B cell (primary cell): ENCODE measurements around the gene DSG2. TPM values are rescaled to one million over a fixed set of nuclear protein-coding genes. Genes with fewer than 3 reads are reported as not detected.

ENCODE experiments used
- ATAC-seq: fragments of 200-7000 bp; cut with Tn5 transposase; one replicate; pipeline ENCODE4 v1.10.0; 2021; ENCODE audit warnings: low read depth, mild to moderate bottlenecking, moderate number of reproducible peaks, moderate library complexity
- CTCF ChIA-PET: fragments of 350-600 bp; sonication (Branson Sonifier 250); formaldehyde crosslinking; loops from one replicate; lab custom pipeline; 2021; ENCODE audit warnings: antibody characterized with exemption, inconsistent platforms; lab: Charles Lee
- POLR2A ChIA-PET: fragments of 350-600 bp; sonication (Branson Sonifier 250); formaldehyde crosslinking; loops from one replicate; lab custom pipeline; 2021; ENCODE audit warnings: antibody characterized with exemption; lab: Charles Lee
- DNase-seq: peaks from one replicate; pipeline ENCODE4 v3.0.0; 2013
- H2AFZ ChIP-seq: 2 replicates; pipeline ENCODE4 v1.6.1; 2012; ENCODE audit warnings: mild to moderate bottlenecking, low read depth, low read length; ENCODE audit not compliant: insufficient read depth, poor library complexity, severe bottlenecking
- H3K27ac ChIP-seq, 2 donors: 1 replicate in 1 of 2; 2 replicates in 1 of 2; pipeline ENCODE4 v1.5.1; 2012 to 2013; ENCODE audit warnings: low read length in 2 of 2, mild to moderate bottlenecking in 2 of 2, moderate library complexity in 1 of 2
- H3K27me3 ChIP-seq, 4 experiments: fragments of 200-600 bp in 1 of 4; sonication (generic) in 1 of 4; replicated peaks in 1 of 4; 1 replicate in 2 of 4; 2 replicates in 2 of 4; pipeline versions ENCODE4 v1.6.1 to v1.7.0; 2013 to 2016; ENCODE audit warnings: low read length in 3 of 4, mild to moderate bottlenecking in 2 of 4, mixed read lengths in 1 of 4, moderate library complexity in 1 of 4; ENCODE audit not compliant: insufficient read depth in 4 of 4, control insufficient read depth in 3 of 4; ENCODE audit errors: control extremely low read depth in 1 of 4
- H3K36me3 ChIP-seq, 2 experiments: replicated peaks in 1 of 2; 1 replicate in 1 of 2; 2 replicates in 1 of 2; pipeline versions ENCODE4 v1.6.1 to v1.7.1; 2013; ENCODE audit warnings: low read length in 1 of 2; ENCODE audit not compliant: insufficient read depth in 2 of 2, control insufficient read depth in 1 of 2; ENCODE audit errors: control extremely low read depth in 1 of 2, extremely low read depth in 1 of 2
- H3K4me1 ChIP-seq, 2 donors: fragments of 200-600 bp in 1 of 2; sonication (generic) in 1 of 2; 1 replicate in 1 of 2; 2 replicates in 1 of 2; pipeline versions ENCODE4 v1.5.1 to v1.6.1; 2013 to 2017; ENCODE audit warnings: low read length in 2 of 2; ENCODE audit not compliant: control insufficient read depth in 2 of 2, insufficient read depth in 2 of 2
- H3K4me2 ChIP-seq: replicated peaks from 2 replicates; pipeline ENCODE3; 2012; ENCODE audit warnings: mild to moderate bottlenecking, low read depth, low read length; ENCODE audit not compliant: poor library complexity, severe bottlenecking
- H3K4me3 ChIP-seq, 5 experiments: fragments of 200-600 bp in 1 of 5; sonication (generic) in 1 of 5; 1 replicate in 3 of 5; 2 replicates in 2 of 5; pipeline versions ENCODE4 v1.5.1 to v1.7.0; 2011 to 2016; ENCODE audit warnings: low read length in 4 of 5, mild to moderate bottlenecking in 4 of 5, low read depth in 2 of 5, control low read depth in 1 of 5, moderate library complexity in 1 of 5; ENCODE audit not compliant: insufficient read depth in 1 of 5; ENCODE audit errors: control extremely low read depth in 1 of 5, extremely low read depth in 1 of 5
- H3K79me2 ChIP-seq: fragments of 200-600 bp; sonication (generic); one replicate; pipeline ENCODE4 v1.6.0; 2016; ENCODE audit warnings: low read length; ENCODE audit not compliant: control insufficient read depth, insufficient read depth
- H3K9ac ChIP-seq: fragments of 200-600 bp; sonication (generic); 2 replicates; pipeline ENCODE4 v1.6.1; 2017; ENCODE audit warnings: mild to moderate bottlenecking, low read length, moderate library complexity
- H3K9me3 ChIP-seq, 3 donors: one replicate each; pipeline versions ENCODE4 v1.6.1 to v1.7.1; 2013; ENCODE audit warnings: low read length in 2 of 3; ENCODE audit not compliant: control insufficient read depth in 2 of 3, insufficient read depth in 1 of 3; ENCODE audit errors: control extremely low read depth in 1 of 3
- H4K20me1 ChIP-seq: 2 replicates; pipeline ENCODE4 v1.6.0; 2012; ENCODE audit warnings: mild to moderate bottlenecking, low read length; ENCODE audit not compliant: insufficient read depth, control insufficient read depth, poor library complexity, severe bottlenecking
- H3K27ac Mint-ChIP-seq: one replicate; pipeline ENCODE4 v1.8.0; 2021; ENCODE audit warnings: mixed read lengths
- H3K27me3 Mint-ChIP-seq: one replicate; pipeline ENCODE4 v1.8.0; 2021; ENCODE audit warnings: mixed read lengths
- H3K4me1 Mint-ChIP-seq: one replicate; pipeline ENCODE4 v1.8.0; 2021; ENCODE audit warnings: mixed read lengths
- H3K4me3 Mint-ChIP-seq: one replicate; pipeline ENCODE4 v1.8.0; 2021; ENCODE audit warnings: mixed read lengths
- H3K9me3 Mint-ChIP-seq: one replicate; pipeline ENCODE4 v1.8.0; 2022; ENCODE audit warnings: mixed read lengths; ENCODE audit not compliant: insufficient read depth
- EZH2 ChIP-seq: IDR thresholded peaks from 2 replicates; pipeline ENCODE4 v1.6.1; 2012; ENCODE audit warnings: borderline replicate concordance, low read depth, mild to moderate bottlenecking, moderate library complexity, low read length; ENCODE audit not compliant: insufficient read depth, poor library complexity, severe bottlenecking
- WGBS: methylation state at CpG from one replicate; pipeline ENCODE4 v1.1.5; 2013; ENCODE audit warnings: missing lambda C conversion rate; ENCODE audit not compliant: insufficient coverage; 5-methylcytosine and 5-hydroxymethylcytosine counted together
- intact Hi-C: fragments of 100-400 bp; cut with micrococcal nuclease; formaldehyde crosslinking; loops from one replicate; pipeline ENCODE4 v1.10.0; 2022
- polyA plus RNA-seq: library from polyadenylated mRNA; depleted of rRNA; stranded (reverse); fragments of >200 nt; gene quantifications from 2 replicates; pipeline ENCODE4 v1.2.3, GENCODE V29; 2012
- total RNA-seq, 2 donors: library from RNA; stranded (reverse); fragments of 120-200 nt in 1 of 2; gene quantifications; 1 replicate in 1 of 2; 2 replicates in 1 of 2; pipeline versions ENCODE4 v1.2.3 to v1.2.4, GENCODE V29; 2013 to 2022
- TF ChIP-seq, protein P1 (sequence below): fragments of 200-600 bp; IDR thresholded peaks from one replicate; pipeline ENCODE4 v1.8.0; 2022; ENCODE audit warnings: antibody characterized with exemption, mild to moderate bottlenecking

The DSG2 gene
- total and polyA plus RNA-seq, 2 donors (not counting 1 experiment from before 2014, with no cell fraction given) = not detected

DNA sequence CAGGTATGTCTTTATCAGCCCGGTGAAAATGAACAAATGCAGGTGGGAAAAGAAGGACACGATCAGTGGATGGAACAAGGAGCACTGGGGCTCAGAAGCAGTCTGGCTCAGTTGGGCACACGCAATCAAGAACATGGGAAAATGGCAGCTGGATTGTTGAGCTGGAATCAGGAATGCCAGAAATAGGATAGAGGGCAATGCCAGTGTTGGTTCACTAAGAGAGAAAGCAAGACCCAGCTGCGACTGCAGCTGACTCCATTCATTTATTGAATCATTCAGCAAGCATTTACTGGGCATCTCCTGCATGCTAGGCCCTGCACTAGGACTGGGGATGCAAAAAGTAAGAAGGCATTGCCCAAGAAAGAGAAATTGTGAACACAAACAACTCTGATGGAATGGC is 80.1 kb downstream of the DSG2 start:
- intact Hi-C loops = no loop called here
- Histone ChIP-seq H4K20me1 (no peaks in the 10 kb centered on the region), H3K4me3 (no peak overlapping the region), H3K27me3 (no peaks in the 10 kb centered on the region), H3K4me2 (no peak overlapping the region), H2AFZ (no peak overlapping the region), H3K4me1 (no peaks in the 10 kb centered on the region), H3K79me2 (no peaks in the 10 kb centered on the region), H3K9ac (no peak overlapping the region), H3K9me3 (no peaks in the 10 kb centered on the region), H3K27ac (no peak overlapping the region), H3K36me3 (no peaks in the 10 kb centered on the region)
- ChIA-PET CTCF (no interaction called here), POLR2A (no interaction called here)
- WGBS = 98% methylated on average over 4 of the region's 4 CpGs
- ATAC-seq (no peak), DNase-seq (no peak)
- no peaks in the 10 kb centered on the region for H3K4me1 Mint-ChIP-seq
- no peak for TF ChIP-seq EZH2
- TF ChIP-seq, protein P1, sequence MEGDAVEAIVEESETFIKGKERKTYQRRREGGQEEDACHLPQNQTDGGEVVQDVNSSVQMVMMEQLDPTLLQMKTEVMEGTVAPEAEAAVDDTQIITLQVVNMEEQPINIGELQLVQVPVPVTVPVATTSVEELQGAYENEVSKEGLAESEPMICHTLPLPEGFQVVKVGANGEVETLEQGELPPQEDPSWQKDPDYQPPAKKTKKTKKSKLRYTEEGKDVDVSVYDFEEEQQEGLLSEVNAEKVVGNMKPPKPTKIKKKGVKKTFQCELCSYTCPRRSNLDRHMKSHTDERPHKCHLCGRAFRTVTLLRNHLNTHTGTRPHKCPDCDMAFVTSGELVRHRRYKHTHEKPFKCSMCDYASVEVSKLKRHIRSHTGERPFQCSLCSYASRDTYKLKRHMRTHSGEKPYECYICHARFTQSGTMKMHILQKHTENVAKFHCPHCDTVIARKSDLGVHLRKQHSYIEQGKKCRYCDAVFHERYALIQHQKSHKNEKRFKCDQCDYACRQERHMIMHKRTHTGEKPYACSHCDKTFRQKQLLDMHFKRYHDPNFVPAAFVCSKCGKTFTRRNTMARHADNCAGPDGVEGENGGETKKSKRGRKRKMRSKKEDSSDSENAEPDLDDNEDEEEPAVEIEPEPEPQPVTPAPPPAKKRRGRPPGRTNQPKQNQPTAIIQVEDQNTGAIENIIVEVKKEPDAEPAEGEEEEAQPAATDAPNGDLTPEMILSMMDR = no peak
- H3K27me3 Mint-ChIP-seq = no peaks in the 10 kb centered on the region
- H3K4me3 Mint-ChIP-seq = no peak overlapping the region
- H3K9me3 Mint-ChIP-seq = no peaks in the 10 kb centered on the region
- H3K27ac Mint-ChIP-seq = no peak overlapping the region

DNA sequence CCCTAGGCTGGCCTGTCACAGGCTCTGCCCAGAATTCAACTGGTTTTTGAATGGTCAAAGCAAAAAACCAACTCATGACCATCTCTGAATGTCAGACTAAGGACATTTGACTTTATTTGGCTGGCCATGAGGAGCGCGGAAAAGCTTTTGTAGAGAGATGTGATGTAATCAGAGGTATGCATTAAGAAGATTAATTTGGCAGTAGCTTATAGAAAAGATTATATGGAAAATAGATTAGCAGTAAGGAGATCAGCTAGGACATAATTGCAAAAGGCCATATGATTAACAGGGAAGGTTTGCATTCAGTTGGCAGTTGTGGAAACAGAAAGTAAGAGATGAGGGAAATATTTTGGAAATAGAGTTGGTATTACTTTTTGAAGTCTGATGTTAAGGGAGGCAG is 81.4 kb downstream of the DSG2 start:
- ATAC-seq (no peak), DNase-seq (no peak)
- TF ChIP-seq, protein P1 = no peak
- TF ChIP-seq EZH2 = no peak
- intact Hi-C loops = no loop called here
- no peak overlapping the region for H3K4me2 ChIP-seq
- no peak overlapping the region for H2AFZ ChIP-seq
- H3K27me3 ChIP-seq = no peaks in the 10 kb centered on the region
- no peaks in the 10 kb centered on the region for H4K20me1 ChIP-seq
- no peaks in the 10 kb centered on the region for H3K9me3 ChIP-seq
- Mint-ChIP-seq H3K4me1 (no peaks in the 10 kb centered on the region), H3K4me3 (no peak overlapping the region), H3K27ac (no peak overlapping the region), H3K27me3 (no peaks in the 10 kb centered on the region), H3K9me3 (no peaks in the 10 kb centered on the region)
- H3K36me3 ChIP-seq = no peaks in the 10 kb centered on the region
- ChIA-PET POLR2A (no interaction called here), CTCF (interaction anchor here (1.1 kb wide), 1 partner anchor 23 kb away, joined by 3 read pairs; no protein-coding TSS in a partner anchor)
- no peak overlapping the region for H3K27ac ChIP-seq
- no peaks in the 10 kb centered on the region for H3K79me2 ChIP-seq
- 94% methylated on average over 2 of the region's 2 CpGs for WGBS
- no peak overlapping the region for H3K9ac ChIP-seq
- H3K4me3 ChIP-seq = no peak overlapping the region
- no peaks in the 10 kb centered on the region for H3K4me1 ChIP-seq
